ENCODE measurements around the gene ADAM23.

Gene ADAM23

DNA sequence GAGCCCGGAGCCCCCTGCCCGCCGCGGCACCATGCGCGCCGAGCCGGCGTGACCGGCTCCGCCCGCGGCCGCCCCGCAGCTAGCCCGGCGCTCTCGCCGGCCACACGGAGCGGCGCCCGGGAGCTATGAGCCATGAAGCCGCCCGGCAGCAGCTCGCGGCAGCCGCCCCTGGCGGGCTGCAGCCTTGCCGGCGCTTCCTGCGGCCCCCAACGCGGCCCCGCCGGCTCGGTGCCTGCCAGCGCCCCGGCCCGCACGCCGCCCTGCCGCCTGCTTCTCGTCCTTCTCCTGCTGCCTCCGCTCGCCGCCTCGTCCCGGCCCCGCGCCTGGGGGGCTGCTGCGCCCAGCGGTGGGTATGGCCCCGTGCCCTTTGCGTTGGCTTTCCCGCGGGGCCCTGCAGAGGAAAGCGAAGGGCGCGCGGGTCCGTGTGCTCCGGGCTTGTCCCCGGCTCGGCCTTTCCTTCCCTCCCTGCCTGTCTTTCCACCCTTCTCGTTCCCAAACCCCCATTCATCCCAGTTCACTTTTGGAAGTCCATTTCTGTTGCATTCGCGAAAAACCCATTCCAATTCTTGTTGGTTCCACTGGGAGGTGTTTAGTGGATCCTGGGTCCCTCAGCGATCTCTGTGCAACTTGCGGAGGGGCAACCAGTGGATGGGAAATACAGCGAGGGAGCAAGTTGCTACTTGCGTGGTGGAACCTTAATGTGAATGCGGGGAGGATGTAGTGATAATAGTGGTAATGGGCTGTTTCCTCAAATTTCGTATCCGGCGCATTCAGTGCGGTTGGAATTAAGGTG is 599 bp downstream of the ADAM23 start:
- DNase-seq: peak in 8 of 14 donors; percentile 14 to 81 (median 34)

GRCh38 chr2:206445948-206446347 is 2.6 kb downstream of the ADAM23 start:
- DNase-seq: no peak

- no peak for DNase-seq
Observed at GRCh38 chr2:206452242-206452641, 8.9 kb downstream of the ADAM23 start.

DNA sequence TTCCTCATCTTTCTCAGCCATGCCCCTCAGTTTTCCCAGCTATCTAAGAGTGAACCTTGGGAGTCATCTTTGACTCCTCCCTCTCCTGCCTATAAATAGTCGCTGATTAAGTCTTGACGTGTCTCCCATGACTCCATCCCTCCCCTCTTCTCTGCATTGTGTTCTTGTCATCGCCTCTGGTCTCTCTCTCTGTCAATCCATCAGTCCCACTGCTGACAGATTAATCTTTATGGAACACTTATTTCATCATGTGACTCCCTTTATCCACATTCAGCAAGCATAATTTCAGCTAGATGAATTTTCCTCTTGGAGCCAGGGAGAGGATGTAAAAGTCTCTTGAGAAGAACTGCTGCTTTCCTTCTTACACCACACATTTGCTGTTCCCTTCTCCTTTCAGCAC is 9.4 kb downstream of the ADAM23 start:
- DNase-seq: no peak

DNA sequence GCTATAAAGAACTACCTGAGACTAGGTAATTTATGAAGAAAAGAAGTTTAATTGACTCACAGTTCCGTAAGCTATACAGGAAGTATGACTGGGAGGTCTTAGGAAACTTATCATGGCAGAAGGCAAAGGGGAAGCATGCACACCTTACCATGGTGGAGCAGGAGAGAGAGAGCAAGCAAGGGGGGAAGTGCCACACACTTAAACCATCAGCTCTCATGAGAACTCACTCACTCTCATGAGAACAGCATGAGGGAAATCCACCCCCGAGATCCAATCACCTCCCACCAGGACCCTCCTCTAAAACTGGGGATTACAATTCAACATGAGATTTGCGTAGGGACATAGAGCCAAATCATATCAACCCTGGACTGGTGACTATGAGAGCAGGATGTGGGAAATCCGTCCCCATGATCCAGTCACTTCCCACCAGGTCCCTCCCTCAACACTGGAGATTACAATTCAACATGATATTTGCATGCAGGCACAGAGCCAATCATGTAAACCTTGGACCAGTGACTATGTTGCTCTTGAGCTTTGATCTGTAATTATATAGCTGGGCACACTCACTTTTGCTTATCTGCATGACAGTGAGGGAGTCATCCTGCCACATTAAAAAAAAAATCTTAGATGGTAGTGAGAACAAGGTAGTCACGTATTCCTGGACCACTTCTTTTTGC is 12.9 kb downstream of the ADAM23 start:
- no peak for DNase-seq

DNA sequence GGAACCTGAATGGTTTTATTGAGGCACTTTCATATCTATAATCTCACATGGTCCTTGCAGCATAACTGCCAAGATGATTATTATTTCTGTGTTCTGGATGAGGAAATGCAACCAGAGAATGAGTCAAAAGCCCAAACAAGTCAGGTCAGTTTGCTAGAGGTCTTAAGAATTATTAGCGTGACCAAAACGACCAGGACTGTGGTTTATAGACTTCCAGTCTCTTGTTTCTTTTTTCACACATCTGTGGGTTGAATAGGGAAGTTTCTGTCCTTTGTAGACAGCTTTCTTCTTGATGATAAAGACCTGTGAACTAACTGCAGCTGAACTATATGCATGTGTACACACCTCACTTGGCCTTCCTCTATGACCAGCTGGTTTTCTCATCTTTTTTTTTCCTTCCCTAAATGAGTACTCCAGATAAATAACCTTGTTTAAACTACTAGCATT is 13.9 kb downstream of the ADAM23 start:
- no peak for DNase-seq

DNA sequence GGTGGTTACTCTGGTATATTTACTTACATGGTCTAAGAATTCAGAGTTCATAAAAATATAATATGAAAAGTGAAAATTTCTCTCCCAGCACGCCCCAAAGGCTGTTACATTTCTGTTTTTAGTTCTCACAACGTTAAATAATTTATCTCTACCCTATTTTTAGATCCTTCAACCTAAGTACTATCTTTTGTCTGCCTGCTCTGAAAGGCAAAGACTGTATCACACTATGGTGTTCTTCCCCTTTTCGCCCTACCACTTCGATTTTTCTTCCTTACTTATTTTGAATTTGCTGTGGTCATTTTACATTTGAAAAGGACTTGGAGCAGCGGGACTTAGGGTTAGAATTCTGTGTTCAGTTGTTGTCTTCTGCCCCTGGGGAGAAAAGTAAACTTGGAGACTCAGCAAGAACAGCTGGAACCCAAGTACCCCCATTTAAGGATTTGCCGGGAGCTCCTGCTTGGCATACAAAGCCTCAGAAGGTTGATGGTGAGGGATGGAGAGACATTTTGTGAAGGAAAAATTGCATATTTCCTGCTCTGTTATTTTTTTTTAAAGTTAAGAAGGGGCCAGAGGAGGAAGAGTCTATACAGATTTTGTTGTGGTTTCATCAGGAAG is 19.0 kb downstream of the ADAM23 start:
- DNase-seq: no peak

DNA sequence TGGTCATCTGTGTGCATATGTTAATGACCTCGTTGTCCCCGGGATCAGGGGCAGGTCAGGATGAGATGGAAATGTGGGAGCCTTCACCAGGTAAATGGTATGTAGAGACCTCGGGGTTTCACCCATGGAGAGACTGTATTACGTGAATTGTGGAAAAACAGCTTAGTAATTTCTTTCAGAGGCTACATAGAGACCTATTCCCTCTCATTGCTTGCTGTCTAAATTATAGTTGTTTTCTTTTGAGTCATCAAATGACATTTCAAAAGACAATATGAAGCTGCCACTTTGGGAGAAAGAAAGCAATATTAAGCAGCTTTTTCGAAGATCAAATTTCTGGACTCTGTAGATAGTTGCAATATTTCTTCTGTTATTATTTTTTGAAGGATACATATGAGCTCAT is 20.4 kb downstream of the ADAM23 start:
- DNase-seq: no peak

- no peak for DNase-seq
Observed at GRCh38 chr2:206464597-206464996, 21.3 kb downstream of the ADAM23 start.

DNA sequence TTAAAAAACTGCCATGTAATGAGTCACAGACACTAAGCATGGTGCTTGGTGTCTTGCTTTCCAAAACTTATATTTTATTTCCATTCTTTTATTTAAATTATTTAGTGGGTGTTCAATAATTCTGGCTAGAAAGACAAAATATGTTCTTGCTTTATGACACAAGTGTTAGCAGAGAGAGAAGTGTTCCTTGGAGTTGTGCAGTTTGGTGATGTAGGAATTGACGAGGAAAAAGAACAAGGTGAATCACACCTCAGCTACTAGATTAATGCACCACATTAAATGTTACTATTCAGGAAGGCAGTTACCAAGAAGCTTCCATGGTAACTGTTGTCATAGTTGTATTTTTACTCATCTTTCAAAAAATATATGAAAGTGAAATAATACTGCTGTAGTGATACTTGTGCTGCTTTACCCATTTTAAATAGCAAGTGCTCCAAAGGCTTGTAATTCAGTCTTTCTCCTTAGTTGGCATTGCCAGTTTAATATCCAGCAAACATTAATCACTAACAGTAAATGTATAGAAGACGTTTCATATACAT is 28.3 kb downstream of the ADAM23 start:
- DNase-seq: no peak

DNA sequence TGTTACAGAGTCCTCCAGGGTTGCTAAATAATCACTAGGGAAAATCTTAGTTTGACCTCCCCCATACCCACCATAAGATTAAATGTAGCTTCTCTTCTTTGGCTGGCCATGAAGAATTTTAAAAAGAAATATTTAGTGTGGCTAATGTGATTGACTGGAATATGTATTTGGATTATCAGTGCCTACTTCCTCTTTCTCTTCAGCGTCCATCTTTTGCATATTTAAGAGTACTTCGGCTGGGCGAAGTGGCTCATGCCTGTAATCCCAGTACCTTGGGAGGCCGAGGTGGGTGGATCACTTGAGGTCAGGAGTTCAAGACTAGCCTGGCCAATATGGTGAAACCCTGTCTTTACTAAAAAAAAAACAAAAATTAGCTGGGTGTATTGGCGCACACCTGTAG is 28.8 kb downstream of the ADAM23 start:
- DNase-seq: no peak

GRCh38 chr2:206474099-206474498 is 30.8 kb downstream of the ADAM23 start:
- DNase-seq: no peak

- no peak for DNase-seq
Observed at GRCh38 chr2:206477296-206477695, 34.0 kb downstream of the ADAM23 start.

- no peak for DNase-seq
Observed at GRCh38 chr2:206478340-206478739, 35.0 kb downstream of the ADAM23 start.

GRCh38 chr2:206480161-206480560 is 36.8 kb downstream of the ADAM23 start:
- DNase-seq: peak in 1 of 14 donors; percentile 3

GRCh38 chr2:206480620-206481019 is 37.3 kb downstream of the ADAM23 start:
- no peak for DNase-seq

DNA sequence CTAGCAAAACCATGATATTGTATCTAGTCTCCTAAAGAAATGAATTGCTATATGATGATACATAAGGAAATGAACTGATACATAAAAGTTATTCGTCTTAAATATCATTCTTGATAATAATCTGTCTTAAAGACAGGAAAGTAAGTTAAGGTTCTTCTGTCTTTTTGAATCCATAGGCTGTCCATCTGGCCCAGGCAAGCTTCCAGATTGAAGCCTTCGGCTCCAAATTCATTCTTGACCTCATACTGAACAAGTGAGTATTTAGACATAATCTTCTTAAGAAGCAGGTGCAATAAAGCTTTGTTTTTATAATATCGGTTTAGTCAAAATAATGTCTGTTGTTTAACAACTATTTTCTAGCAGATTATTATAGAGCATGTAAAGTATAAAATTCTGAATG is 37.7 kb downstream of the ADAM23 start:
- peak in 1 of 14 donors; percentile 2 for DNase-seq

DNA sequence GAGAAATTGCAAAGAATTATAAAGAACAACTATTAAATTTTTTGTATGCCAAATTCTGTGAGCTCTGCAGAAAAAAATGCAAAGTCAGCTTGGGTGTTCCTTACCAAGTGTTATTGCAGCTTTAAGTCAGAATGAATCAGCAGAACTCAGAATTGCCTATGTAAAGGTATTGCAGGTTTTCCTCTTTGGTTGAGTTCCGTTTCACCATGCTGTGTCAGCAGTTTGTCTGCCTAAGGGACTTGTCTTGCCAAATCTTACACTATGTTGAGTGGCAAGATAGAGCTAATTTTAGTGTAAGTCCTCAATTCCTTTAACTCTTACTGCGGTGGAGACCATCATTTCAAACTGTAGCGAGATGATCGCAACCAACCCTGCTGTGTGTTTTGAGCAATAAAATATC is 38.8 kb downstream of the ADAM23 start:
- DNase-seq: no peak

DNA sequence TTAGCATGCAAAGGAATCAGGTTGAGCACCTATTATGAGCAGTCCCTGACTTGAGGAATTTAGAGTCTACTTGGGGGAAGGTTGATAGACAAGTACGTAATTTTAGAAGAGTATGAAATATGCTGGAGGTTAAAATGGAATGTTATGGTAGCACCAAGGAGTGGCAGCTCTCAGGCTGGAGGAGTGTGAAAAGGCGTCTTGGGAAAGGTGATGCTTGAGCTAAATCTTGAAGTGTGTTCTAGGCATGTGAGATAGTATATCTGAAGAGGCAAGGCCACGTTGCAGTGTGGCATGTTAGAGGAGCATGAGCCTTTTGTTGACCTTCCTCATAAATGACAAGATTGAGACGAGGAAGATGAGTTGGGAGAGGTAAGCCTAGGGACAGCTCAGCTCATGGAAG is 39.3 kb downstream of the ADAM23 start:
- no peak for DNase-seq

DNA sequence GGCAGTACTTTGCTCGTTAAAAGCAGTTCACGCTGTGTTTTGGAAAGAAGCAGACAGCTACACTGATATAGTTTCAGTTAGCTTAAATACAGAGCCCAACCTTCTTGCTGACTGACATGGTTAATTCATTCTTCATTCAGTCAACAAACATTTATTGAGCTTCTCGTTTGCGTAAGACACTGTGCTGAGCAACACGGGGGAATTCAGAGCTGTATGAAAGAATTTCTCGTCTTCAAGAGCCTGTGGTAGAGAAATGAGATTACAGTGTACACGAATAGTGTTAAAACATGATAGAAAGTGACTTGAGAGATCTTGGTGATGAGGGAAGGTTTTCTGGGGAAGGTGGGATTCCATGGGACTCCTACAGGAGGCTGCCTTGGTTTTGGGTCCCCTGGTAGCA is 44.7 kb downstream of the ADAM23 start:
- DNase-seq: no peak

DNA sequence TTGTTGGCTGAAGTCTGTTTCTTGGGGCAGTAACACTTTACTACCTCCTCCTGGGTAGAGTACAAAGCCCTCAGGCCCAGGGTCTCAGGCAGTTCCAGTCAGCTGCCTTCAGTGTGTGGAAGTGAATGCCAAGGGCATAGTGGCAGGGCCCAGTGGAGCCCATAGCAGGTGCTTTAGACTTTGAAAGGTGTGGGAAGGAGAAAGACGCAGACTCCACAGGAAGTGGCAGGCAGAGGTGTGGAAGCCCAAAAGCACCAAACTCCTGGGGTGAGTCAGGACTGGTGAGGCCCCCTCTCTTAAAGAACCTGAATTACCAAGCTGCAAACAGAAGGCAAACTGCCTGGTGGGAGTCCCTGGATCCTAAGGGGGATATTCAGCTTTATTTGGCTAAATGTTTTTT is 45.3 kb downstream of the ADAM23 start:
- DNase-seq: no peak

- DNase-seq: no peak
Observed at GRCh38 chr2:206494061-206494460, 50.7 kb downstream of the ADAM23 start.

DNA sequence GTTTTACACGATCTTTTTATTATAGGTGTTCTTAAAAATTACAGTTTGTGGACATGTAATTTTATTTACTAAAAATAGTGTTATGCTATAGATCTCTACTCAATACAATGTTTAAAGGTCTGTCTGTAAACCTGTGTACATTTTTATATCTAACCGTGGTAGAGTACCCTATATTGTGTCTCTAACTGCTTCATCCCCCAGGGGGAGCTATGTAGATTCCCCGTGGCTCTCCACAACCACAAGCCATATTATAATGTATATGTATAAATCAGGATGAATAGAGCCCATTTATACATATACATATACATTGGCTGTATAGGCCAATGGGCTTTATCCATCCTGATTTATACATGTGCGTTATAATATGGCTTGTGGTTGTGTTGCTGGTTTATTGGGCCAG is 59.4 kb downstream of the ADAM23 start:
- no peak for DNase-seq

Measured in C1 segment of cervical spinal cord (tissue), 14 donors.